ENCODE results near the gene NKAIN4. TPM values are rescaled to one million over a fixed set of nuclear protein-coding genes. Genes with fewer than 3 reads are reported as not detected.

NKAIN4 gene
- total RNA-seq, 2 donors from 2014 or later, result not detected

DNA sequence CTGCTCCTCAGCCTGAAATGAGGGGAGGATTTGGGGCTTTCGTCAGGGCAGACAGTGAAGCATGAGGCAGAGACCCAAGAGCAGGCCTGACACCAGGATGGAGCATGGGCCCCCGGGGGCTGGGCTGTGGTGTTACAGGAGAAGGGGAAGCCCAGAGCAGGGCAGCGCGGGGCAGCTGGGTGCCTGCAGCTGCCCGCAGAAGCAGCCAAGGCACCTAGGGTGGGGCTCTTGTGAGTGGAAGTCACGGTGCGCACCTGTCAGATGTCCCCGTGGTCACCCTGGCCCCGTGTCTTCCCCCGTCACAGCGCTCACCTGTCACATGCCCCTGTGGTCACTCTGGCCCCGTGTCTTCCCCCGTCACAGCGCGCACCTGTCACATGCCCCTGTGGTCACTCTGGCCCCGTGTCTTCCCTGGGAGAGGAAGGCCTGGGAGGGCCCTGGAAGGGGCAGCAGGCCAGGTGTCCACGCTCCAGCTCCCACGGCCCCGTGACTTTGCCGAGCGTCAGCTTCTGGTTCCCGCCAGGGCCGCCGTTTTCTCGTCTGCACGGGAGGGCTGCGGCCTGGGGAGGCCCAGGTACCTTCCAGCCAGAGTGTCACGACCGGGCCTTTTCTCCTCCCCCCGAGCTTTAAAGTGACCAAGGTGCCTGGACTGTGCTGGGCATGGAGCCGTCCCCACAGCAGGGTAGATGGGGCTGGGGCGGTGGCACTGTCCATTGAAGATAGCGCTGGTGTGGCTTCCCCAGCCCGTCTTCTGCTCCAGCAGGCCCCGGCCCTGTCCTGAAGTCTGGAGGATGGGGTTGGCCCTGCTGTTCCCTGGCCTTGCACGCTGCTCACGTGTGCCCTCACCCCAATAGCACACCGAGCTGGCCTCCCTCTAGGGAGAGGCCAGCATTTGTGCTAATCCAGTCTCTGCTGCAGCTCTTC, 27.7 kb upstream of the NKAIN4 start:
- no peak for ATAC-seq
- no peaks in the 10 kb centered on the region for H3K9me3 Mint-ChIP-seq
- no peaks in the 10 kb centered on the region for H3K36me3 Mint-ChIP-seq
- H3K27ac Mint-ChIP-seq, result no peak overlapping the region
- DNase-seq (ENCODE audit: low spot score in 2 of 2), result no peak

DNA sequence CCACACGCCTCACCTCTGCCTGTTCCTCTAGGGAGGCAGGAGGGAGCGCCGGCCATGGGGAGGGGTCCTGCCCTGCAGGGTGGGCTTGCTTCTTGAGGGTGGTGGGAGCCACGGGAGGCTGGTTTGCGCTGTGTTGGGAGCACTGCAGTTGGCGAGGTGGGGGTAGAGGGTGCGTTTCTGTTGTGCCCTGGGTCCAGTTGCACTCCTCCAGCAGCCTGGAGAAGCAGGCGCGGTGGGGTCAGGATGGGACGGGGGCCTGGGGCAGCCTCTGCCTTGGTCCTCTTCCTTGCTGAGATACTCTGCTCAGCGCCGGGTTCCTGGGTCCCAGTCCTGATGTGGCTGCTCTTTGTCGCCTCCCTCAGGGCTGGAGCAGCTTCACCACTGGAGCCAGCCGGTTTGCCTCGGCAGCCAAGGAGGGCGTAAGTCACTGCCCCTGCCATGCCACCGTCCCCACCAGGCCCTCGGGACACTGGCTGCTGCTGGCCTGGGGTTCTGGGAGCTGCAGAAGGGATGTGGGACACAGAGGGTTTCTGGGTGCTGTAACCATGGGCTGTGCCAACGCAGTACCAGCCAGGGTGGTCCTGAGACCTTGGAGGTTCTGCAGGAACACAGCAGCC, 26.8 kb upstream of the NKAIN4 start:
- DNase-seq (ENCODE audit: low spot score in 2 of 2), result no peak
- ATAC-seq, result no peak
- H3K9me3 Mint-ChIP-seq, result no peaks in the 10 kb centered on the region
- peak overlapping the region in 1 of 2 donors; percentile 88 for H3K27ac Mint-ChIP-seq
- H3K36me3 Mint-ChIP-seq, result no peaks in the 10 kb centered on the region

DNA sequence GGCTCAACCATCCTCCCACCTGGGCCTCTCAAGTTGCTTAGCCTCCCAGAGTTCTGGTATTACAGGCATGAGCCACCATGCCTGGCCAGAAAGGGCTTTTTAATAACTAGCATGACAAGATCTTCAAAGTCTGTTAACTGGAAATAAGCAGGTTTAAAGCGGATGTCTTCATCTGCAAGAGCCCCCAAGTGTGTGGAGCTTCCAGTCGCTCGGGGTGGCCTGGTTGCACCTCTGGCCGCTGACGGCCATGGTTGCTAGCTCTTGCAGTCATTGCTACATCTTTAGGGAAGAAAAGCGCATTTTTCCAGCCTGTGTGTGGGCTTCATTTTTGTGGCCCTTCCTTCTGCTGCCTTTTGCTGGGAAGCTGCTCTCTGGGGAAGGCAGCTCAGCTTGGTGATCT, 26.1 kb upstream of the NKAIN4 start:
- H3K27ac Mint-ChIP-seq, result peak overlapping the region in 1 of 2 donors; percentile 88
- DNase-seq (ENCODE audit: low spot score in 2 of 2) (no peak), ATAC-seq (no peak)
- H3K9me3 Mint-ChIP-seq, result no peaks in the 10 kb centered on the region
- no peaks in the 10 kb centered on the region for H3K36me3 Mint-ChIP-seq

DNA sequence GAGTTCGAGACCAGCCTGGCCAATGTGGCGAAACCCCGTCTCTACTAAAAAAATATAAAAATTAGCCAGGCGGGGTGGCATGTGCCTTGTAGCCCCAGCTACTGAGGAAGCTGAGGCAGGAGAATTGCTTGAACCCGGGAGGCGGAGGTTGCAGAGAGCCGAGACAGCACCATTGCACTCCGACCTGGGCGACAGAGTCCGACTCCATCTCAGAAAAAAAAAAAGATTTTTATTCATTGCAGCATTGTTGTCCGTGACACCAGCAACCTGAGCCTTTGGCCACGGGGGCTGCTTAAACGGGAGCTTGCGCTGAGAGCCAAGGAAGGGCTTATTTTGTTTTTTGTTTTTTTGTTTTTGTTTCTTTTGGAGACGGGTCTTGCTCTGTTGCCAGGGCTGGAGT, 25.7 kb upstream of the NKAIN4 start:
- Mint-ChIP-seq H3K36me3 (no peaks in the 10 kb centered on the region), H3K9me3 (no peaks in the 10 kb centered on the region), H3K27ac (no peak overlapping the region)
- ATAC-seq, result no peak
- DNase-seq (ENCODE audit: low spot score in 2 of 2), result no peak

DNA sequence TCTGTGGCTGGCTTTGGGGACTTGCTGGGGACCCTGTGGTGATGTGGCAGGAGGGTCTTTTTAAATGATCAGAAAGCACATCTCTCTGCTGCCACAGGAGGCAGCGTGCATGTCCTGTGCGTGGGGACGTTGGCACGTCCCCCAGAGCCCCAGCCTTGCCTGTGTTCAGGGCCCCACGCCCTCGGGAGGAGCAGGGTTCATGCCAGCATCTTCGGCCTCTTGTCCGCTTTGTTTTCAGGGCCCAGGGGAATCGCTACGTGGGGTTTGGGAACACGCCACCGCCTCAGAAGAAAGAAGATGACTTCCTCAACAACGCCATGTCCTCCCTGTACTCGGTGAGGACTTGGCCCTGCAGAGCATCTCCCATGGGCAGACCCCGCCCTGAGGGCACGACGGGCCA, 24.4 kb upstream of the NKAIN4 start:
- Mint-ChIP-seq H3K27ac (no peak overlapping the region), H3K9me3 (no peaks in the 10 kb centered on the region), H3K36me3 (peaks cover 2% of the 10 kb centered on the region in 2 donors)
- ATAC-seq (no peak), DNase-seq (ENCODE audit: low spot score in 2 of 2) (no peak)

DNA sequence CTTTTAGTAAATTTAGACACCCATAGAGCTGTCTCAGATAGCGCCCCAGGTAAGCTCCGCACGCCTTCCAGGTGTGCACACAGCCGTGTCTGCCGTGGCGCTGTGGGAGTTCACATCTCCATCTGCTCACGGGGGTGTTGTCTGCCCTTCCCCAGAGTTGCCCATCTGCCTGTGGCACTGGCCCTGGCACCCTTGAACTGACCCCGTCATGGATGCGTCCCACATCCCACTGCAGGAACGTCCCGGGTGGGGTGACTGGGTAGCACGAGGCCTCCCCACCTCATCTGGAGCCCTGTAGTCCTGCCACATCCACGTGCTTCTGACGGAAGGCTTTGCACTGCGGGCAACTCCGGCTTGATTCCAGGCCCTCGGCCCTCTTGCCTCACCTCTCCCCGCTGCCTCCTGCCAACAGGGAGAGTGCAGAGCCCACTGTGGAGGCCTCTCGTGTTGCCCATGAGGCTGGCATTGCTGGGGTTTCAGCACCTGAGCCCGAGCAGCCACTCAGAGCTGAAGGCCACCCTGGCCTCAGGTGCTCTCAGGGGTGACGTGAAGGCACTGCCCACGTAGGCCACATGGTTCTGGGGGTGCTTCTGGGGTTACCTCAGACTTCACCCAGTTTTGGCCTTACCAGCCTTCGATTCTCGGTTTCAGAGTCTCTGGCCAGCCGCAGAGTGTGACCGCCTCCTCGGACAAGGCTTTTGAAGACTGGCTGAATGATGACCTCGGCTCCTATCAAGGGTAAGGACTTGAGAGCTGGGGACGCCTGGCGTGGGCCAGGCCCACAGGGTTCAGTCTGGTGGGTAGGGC, 23.4 kb upstream of the NKAIN4 start:
- ATAC-seq (no peak), DNase-seq (ENCODE audit: low spot score in 2 of 2) (no peak)
- Mint-ChIP-seq H3K9me3 (no peaks in the 10 kb centered on the region), H3K27ac (no peak overlapping the region), H3K36me3 (peaks cover 8 to 9% of the 10 kb centered on the region in 2 donors)

DNA sequence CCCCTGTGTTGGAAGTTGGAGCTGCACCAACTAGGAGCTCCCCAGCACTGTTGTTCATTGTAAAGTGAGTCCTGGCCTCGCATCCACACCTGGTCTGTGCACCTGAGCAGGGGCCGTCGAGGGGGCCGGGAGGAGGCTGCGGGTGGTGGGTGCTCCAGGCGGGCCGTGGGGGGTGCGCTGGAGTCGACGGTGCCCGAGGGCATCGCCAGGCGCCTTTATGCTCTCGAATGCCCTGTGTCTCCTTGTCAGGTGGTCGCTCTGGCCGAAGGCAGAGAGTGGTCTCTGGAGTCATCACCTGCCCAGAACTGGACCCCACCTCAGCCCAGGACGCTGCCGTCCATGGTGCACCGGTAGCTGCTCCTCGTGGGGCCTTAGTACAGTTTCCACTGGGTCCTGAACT, 22.7 kb upstream of the NKAIN4 start:
- Mint-ChIP-seq H3K27ac (peak overlapping the region in 1 of 2 donors; percentile 40), H3K36me3 (peaks cover 8 to 9% of the 10 kb centered on the region in 2 donors), H3K9me3 (no peaks in the 10 kb centered on the region)
- DNase-seq (ENCODE audit: low spot score in 2 of 2), result no peak
- no peak for ATAC-seq

DNA sequence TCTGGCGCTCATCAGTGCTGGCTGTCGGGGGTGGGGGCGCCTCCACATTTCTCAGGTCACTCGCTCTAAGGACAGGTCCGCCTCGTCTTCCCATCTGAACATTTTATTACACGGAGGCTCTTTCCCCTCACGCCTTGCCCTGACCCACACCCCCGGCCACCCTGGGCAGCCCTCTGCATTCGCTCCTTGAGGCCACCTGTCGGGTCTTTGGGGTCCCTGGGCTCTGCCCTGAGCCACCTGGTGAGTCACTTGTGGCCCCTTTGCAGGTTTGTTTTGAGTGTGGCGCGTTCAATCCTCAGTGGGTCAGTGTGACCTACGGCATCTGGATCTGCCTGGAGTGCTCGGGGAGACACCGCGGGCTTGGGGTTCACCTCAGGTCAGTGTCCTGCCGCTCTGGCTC, 21.6 kb upstream of the NKAIN4 start:
- Mint-ChIP-seq H3K36me3 (peaks cover 8 to 9% of the 10 kb centered on the region in 2 donors), H3K9me3 (no peaks in the 10 kb centered on the region), H3K27ac (no peak overlapping the region)
- no peak for DNase-seq (ENCODE audit: low spot score in 2 of 2)
- ATAC-seq, result no peak

DNA sequence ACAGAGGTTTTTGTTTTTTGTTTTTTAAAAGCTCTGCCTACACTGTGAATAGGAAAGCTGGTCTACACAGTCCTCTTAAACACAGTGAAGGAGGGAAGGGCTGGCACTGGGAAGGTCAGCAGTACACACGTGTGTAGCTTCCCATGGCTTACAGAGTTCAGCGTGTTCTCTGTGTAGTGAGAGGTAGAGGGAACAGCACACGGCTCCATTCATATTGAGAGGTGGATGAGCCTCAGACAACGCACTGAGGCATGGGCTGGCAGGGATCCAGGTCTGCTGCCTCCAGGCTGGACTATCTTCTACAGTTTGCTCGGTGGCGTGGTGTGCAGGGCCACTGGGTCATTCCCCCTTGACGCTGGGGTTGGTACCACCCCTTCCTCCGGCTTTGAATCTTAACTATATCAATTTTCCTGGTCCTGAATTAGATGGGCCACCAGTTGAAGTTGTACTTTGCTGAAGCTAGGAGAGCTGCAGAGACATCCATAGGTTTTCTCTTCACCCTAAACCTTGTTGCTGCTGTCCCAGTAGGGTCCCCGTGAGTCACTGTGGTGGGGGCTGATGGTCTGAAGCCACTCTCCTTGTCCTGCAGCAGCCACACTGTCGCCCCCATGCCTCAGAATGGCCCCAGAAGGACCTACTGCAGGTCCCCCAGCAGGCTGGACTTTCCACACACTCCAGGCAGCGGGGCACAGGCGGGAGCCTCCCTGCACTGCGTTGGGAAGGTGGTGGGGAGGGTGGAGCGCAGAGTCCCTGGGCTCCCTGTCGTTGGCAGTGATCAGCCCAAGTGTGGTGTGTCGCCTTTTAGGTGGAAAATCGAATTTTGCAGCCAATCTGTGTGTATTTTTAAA, 20.3 kb upstream of the NKAIN4 start:
- DNase-seq (ENCODE audit: low spot score in 2 of 2) (no peak), ATAC-seq (no peak)
- Mint-ChIP-seq H3K9me3 (no peaks in the 10 kb centered on the region), H3K36me3 (peaks cover 8 to 9% of the 10 kb centered on the region in 2 donors), H3K27ac (peak overlapping the region in 1 of 2 donors; percentile 72)

DNA sequence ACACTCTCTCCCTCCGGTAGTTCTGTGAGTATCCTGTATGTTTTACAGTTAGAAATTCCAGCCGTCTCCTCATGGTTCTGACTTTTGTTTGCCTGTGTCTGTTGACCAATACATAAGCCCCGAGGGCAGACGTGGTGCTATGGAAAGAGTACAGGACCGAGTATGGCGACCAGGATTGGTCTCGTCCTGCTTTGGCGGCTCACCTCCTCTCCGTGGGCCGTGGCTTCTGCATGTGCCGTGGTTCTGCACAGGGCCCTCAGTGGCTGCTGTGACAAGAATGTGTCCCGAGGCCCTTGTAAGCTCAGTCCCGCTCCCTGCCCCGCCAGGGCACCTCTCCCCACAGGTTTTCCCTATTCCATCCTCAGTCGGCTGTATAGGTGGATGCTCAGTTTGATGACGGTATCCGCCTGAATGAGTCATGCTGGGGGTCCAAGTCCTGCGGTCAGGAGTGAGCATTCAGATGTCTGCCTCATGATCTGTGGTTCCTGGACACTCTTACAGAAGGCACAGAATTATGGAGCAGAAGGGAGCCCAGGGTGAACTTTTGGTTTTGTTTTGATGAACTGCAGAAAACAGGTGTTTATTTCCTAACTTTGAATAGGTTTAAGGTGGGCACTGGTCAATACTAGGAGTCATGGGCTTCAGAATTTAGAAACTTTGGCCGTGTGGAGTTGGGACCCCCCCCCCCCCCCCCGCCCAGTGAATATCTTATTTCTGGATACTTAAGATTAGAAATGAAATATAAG, 19.5 kb upstream of the NKAIN4 start:
- ATAC-seq (no peak), DNase-seq (ENCODE audit: low spot score in 2 of 2) (no peak)
- Mint-ChIP-seq H3K36me3 (peaks cover 8 to 9% of the 10 kb centered on the region in 2 donors), H3K27ac (peak overlapping the region; percentile 92 to 99), H3K9me3 (no peaks in the 10 kb centered on the region)

DNA sequence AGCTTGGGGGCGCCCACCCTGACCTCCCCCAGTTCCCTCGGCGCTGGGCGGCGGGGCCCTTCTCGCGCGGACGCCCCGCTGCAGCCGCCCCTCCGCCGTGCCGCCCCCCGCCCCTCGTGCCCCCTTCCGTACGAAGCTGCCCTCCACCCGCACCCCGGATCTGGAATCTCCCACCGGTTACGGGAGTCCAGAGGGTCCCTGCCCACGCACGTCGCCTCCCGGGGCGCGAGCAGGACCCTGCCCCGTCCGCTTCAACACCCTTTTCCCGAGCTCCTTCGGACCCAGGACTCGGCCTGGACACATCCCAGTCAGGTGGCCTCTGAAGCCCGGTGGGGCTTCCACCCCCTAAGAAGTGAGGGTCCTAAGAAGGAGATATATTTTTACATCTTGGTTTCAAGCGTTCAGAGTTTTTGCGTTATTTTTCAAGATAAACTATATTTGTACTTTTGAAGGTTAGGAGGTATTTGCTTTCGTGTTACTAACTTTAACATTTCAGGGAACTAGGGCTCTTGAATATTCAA, 18.9 kb upstream of the NKAIN4 start:
- peaks cover 8 to 9% of the 10 kb centered on the region in 2 donors for H3K36me3 Mint-ChIP-seq
- DNase-seq (ENCODE audit: low spot score in 2 of 2), result no peak
- no peak for ATAC-seq
- H3K27ac Mint-ChIP-seq, result peak overlapping the region; percentile 92 to 99
- H3K9me3 Mint-ChIP-seq, result no peaks in the 10 kb centered on the region

DNA sequence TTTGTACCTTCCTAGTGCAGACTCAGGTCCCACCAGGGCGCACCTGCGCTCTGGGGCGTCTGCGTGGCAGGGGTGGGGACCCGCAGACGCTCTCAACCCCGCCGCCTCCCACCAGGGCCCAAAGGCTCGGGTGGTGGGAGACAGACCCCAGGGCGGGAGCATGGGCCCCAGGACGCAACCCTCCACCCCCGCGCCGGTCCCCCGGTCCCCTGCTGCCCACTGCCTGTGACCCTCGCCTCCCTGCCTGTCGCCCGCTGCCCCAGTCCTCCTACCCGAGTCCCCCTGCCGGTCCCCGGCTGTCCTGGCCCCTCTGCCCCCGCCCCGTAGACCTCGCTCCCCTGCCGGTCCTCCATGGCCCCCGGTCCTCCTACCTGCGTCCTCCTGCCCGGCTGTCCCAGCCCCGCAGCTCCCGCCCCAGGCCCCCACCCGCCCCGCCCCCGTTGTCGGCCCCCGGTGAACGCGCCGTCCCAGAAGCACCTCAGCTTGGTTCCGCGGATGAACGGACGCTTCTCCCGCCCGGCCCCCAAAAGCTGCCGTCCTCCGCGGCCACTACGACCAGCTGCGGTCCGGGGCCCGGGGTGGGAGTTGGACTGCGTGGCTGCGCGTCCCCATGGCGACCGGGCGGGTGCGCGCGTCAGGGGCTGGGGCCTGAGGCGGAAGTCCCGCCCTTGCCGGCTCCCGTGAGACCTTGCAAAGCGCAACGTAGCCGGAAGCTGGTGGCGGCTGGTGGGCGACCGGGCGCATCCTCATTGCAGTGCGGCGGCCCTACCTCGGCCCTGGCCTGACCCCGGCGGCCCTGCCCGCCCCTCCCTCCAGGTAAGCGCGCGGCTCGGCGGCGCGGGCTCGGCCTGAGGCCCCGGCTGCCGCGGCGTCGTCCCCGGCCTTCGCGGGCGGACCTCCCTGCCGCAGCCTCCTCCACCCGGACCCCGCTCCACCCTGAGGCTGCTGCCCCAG, 18.1 kb upstream of the NKAIN4 start, which contains the start of gene ARFGAP1:
Gene ARFGAP1 (plus strand): TSS at position 709 of the 954 bp plus-strand sequence. CDS start 2,768 bp downstream, outside the sequence.
- H3K36me3 Mint-ChIP-seq, result peaks cover 8 to 9% of the 10 kb centered on the region in 2 donors
- ATAC-seq (peak; percentile 99), DNase-seq (ENCODE audit: low spot score in 2 of 2) (peak; percentile 88)
- no peaks in the 10 kb centered on the region for H3K9me3 Mint-ChIP-seq
- H3K27ac Mint-ChIP-seq, result peak within 1 kb of the TSS; percentile 92 to 99

DNA sequence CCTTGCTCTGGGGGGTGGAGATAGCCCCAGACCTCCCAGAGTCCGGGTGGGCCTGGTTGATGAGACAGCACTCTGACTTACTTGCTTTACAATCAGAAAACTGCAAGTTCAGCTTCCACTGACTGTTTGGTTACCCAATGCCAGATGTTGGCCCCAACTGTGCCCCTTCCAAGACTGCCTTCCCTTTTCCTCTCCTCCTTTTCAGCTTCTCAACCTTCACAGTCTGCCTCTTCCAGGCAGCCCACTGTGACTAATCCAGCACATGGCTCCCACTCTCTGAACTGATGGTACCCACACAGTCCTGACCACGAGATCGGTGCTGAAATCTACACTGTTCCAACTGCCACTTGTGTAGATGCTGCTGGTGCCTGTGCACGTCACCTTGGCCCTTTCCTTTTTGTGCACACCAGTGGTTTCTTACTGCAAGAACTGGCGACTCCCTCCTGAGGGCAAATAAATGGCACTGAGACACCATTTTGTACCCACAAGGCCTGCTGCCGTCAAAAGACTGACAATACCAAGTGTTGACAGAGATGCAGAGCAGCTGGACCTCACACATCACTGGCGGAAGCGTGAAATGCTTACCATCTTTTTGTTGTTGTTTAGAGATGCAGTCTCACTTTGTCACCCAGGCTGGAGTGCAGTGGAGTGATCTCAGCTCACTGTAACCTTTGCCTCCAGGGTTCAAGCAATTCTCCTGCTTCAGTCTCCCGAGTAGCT, 16.5 kb upstream of the NKAIN4 start:
- Mint-ChIP-seq H3K36me3 (peaks cover 8 to 9% of the 10 kb centered on the region in 2 donors), H3K9me3 (no peaks in the 10 kb centered on the region), H3K27ac (no peak overlapping the region)
- DNase-seq (ENCODE audit: low spot score in 2 of 2) (no peak), ATAC-seq (no peak)

DNA sequence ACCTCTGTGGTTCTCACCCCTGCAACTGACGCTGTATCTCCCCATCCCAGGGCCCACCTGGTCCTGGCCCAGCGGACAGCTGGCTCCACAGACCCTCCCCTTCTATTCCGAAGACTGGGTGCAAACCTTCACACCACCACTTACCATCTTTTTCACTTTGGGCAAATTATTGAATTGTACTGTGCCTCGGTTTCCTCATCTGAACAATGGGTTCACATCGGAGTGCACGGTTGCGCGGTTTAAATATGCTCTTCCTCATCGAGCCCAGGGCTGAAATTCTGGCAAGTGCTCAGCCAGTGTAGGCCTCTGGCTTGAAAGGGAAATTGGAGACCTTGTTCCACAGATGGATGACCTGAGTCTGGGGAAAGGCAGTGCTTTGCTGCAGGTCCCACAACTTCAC, 15.5 kb upstream of the NKAIN4 start:
- H3K36me3 Mint-ChIP-seq, result peaks cover 8 to 9% of the 10 kb centered on the region in 2 donors
- no peak overlapping the region for H3K27ac Mint-ChIP-seq
- H3K9me3 Mint-ChIP-seq, result no peaks in the 10 kb centered on the region
- ATAC-seq (no peak), DNase-seq (ENCODE audit: low spot score in 2 of 2) (no peak)
